NCI-H2029 treated with DMSO at 0.1 percent for 48 hours (cell line): ENCODE data around the gene TRIM69.

Experiments used
- DNase-seq: peaks from one replicate; lab custom pipeline; 2025; lab: John Stamatoyannopoulos, UW

The TRIM69 gene

GRCh38 chr15:44804298-44805046, 68.1 kb downstream of the TRIM69 start:
- DNase-seq, result no peak

DNA sequence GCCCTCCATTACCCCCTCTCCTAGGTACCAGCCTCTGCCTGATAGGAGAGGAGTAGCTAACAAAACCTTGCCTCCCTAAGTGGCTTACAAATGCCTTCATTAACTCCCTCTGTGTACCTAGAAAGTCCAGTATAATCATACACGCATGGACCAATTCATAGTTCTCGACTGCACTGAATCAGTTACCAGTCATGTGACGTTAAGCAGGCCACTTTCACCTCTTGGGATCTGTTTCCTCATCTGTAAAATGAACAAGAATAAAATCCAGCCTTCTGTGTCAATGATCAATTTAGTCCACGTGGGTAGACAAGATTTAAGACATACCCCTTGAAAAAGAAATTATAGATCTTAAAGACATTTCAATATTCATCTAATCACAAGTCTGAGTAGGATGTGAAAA, 72.2 kb downstream of the TRIM69 start:
- no peak for DNase-seq

GRCh38 chr15:44810237-44810636, 73.9 kb downstream of the TRIM69 start:
- no peak for DNase-seq

- no peak for DNase-seq
Measured at GRCh38 chr15:44811337-44811736, 75.0 kb downstream of the TRIM69 start.

DNA sequence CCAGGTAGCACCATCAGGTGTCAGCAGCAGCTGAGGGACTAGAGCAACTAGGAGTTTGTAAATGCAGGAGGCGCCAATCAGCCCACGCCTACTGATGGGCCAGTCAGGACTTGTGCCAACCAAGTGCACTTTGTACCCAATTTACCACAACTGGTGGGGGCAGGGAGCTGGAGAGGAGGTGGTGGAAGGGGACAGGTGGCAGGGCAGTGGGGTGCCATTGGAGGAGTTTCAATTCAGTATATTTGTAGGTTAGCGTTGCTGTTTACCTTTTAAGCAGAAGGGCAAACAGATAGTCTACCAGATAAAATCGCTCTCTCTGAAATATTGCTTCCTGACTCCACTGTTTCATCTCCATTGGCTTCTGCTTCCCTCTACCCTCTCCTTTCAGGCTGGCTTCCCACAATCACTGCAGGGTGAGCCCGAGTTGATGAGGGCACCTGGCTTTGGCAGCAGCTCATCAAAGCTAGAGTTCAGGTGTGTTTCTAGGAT, 75.7 kb downstream of the TRIM69 start:
- DNase-seq, result peak; percentile 87

- DNase-seq, result no peak
Measured at GRCh38 chr15:44813231-44813630, 76.9 kb downstream of the TRIM69 start.
